Jurkat, Clone E6-1 (cell line): ENCODE data around the gene TRIM15.
A peak's percentile ranks its signal among the peaks of the same experiment; 100 is the strongest.
"Not testable (repeated sequence)": the region's sequence is repeated elsewhere in the genome, so short reads cannot be mapped to it uniquely, and the experiment has no call there.

Source experiments
- DNase-seq: peaks from one replicate; pipeline ENCODE4 v3.0.0-alpha.2; 2011; ENCODE audit warnings: low read depth, low spot score
- H3K4me3 ChIP-seq: 2 replicates; pipeline ENCODE4 v1.5.1; 2011; ENCODE audit warnings: mild to moderate bottlenecking, low read length, control low read depth, moderate library complexity

TRIM15 gene

DNA sequence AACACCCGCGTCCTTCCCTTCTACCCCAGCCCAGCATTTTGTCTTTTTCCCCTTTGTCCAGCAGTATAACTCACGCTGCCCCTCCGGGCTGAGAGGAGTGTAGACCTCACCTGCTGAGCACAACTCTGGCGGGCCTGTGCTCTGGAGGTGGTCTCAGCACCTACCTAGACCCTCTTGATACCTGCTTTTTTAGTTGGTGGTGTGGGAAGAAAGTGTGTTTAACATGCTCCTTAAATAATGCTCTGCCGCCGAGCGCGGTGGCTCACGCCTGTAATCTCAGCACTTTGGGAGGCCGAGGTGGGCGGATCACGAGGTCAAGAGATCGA lies 51.3 kb downstream of the TRIM15 start:
- no peak for DNase-seq
- peak overlapping the region; percentile 91 for H3K4me3 ChIP-seq

DNA sequence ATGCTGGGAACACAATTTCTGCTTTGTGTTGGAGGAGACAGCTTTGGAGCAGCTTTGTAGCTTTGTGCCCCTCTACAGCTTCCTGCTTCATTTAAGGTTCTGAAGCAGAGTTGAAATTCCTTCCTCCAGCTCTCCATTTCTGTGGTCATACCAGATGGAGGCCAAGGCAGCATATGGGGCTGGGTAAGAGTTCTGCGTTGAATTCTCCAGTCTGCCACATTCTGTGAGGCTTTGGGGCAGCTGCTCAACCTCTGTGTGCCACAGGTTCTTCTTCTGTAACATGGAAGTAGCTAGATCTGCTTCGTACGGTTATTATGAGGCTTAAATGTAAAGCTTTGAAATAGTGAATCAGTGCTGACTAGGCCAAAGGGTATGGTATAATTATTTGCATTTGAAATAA lies 52.8 kb downstream of the TRIM15 start:
- H3K4me3 ChIP-seq = no peak overlapping the region
- DNase-seq = no peak

DNA sequence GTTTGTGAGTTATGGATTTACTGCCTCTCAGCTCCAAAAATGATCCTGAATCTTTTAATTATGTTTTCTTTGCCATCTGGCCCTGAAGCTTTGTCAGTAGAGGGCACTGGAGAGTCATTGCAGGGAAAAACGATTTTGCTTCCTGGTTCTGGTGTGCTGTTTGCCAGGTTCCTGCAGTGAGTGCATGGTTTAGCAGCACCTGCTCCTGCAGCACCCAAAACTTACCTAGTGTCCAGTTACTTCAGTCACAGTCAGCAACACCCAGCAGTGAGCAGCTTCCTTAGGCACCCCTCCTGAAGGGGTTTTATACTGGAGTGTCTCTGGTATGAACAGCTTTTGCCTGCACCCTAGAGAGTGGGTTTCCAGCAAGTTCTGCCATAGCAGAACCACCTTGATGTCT lies 55.9 kb downstream of the TRIM15 start:
- H3K4me3 ChIP-seq = no peak overlapping the region
- peak; percentile 64 for DNase-seq

DNA sequence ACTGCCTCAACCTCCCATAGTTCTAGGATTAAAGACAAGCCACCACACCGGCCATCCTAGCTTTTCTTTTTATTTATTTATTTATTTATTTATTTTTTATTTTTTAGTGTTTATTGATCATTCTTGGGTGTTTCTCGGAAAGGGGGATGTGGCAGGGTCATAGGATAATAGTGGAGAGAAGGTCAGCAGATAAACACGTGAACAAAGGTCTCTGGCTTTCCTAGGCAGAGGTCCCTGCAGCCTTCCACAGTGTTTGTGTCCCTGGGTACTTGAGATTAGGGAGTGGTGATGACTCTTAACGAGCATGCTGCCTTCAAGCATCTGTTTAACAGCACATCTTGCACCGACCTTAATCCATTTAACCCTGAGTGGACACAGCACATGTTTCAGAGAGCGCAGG lies 58.0 kb downstream of the TRIM15 start:
- not testable (repeated sequence) for DNase-seq, H3K4me3 ChIP-seq

DNA sequence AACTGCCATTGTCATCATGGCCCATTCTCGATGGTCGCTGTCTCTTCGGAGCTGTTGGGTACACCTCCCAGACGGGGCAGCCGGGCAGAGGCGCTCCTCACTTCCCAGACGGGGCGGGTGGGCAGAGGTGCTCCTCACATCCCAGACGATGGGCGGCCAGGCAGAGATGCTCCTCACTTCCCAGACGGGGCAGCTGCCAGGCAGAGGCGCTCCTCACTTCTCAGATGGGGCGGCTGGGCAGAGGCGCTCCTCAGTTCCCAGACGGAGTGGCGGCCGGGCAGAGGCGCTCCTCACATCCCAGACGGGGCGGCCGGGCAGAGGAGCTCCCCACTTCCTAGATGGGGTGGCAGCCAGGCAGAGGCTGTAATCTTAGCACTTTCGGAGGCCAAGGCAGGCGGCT lies 58.6 kb downstream of the TRIM15 start:
- not testable (repeated sequence) for H3K4me3 ChIP-seq, DNase-seq
